Vagina (tissue), 2 donors: ENCODE results near the gene FOXO3. TPM values are rescaled to one million over a fixed set of nuclear protein-coding genes. Genes with fewer than 3 reads are reported as not detected.
A peak's percentile ranks its signal among the peaks of the same experiment; 100 is the strongest.

Experiments
- DNase-seq, 2 donors: peaks; one replicate each; pipeline ENCODE4 v3.0.0-alpha.2; 2017; ENCODE audit errors: extremely low spot score in 2 of 2
- H3K27ac ChIP-seq: fragments of 200-600 bp; sonication (generic); one replicate; pipeline ENCODE4 v1.5.1; 2019
- H3K27me3 ChIP-seq: fragments of 200-600 bp; sonication (generic); one replicate; pipeline ENCODE4 v1.5.1; 2019
- H3K36me3 ChIP-seq, 2 donors: fragments of 200-600 bp; sonication (generic); one replicate each; pipeline ENCODE4 v1.5.1; 2017 to 2019
- H3K4me1 ChIP-seq: fragments of 200-600 bp; sonication (generic); one replicate; pipeline ENCODE4 v1.5.1; 2019
- H3K4me3 ChIP-seq, 2 donors: fragments of 200-600 bp; sonication (generic); 1 replicate in 1 of 2; 2 replicates in 1 of 2; pipeline ENCODE4 v1.5.1; 2016 to 2019
- H3K9me3 ChIP-seq: fragments of 200-600 bp; sonication (generic); one replicate; pipeline ENCODE4 v1.5.1; 2019
- CTCF ChIP-seq, 3 experiments: fragments of 450-650 bp in 2 of 3; fragments of 200-600 bp in 1 of 3; sonication (generic) in 1 of 3; IDR thresholded peaks; one replicate each; pipeline ENCODE4 v1.5.1; 2017 to 2019; ENCODE audit warnings: antibody characterized with exemption in 3 of 3, mild to moderate bottlenecking in 2 of 3, moderate library complexity in 2 of 3
- POLR2A ChIP-seq, 2 donors: fragments of 450-650 bp; IDR thresholded peaks; one replicate each; pipeline ENCODE4 v1.6.1; 2017; ENCODE audit warnings: antibody characterized with exemption in 2 of 2, mild to moderate bottlenecking in 2 of 2, moderate library complexity in 2 of 2
- POLR2AphosphoS5 ChIP-seq, 2 donors: sonication (generic); formaldehyde crosslinking; IDR thresholded peaks; one replicate each; pipeline ENCODE4 v1.9.0; 2017; ENCODE audit warnings: antibody characterized with exemption in 2 of 2, mild to moderate bottlenecking in 2 of 2, low read depth in 1 of 2; ENCODE audit not compliant: insufficient read depth in 1 of 2
- intact Hi-C: fragments of 100-400 bp; cut with DNase I; formaldehyde crosslinking; loops from one replicate; pipeline ENCODE4 v1.15.1; 2023
- total RNA-seq: library from RNA; depleted of rRNA; stranded (reverse); fragments of >200 nt; gene quantifications from one replicate; pipeline ENCODE4 v1.2.3, GENCODE V29; 2016

The FOXO3 gene
- total RNA-seq, 1 donor from 2014 or later = 110 TPM

GRCh38 chr6:108597572-108598304 is 37.0 kb downstream of the FOXO3 start:
- Histone ChIP-seq H3K27ac (peak overlapping the region; percentile 79), H3K27me3 (no peaks in the 10 kb centered on the region), H3K9me3 (no peaks in the 10 kb centered on the region), H3K4me1 (peaks cover 78% of the 10 kb centered on the region), H3K4me3 (no peak overlapping the region), H3K36me3 (no peaks in the 10 kb centered on the region)
- TF ChIP-seq POLR2AphosphoS5 (IDR thresholded peaks at IDR 0.05; ENCODE audit: insufficient read depth in 1 of 2, low read depth in 1 of 2) (no peak), POLR2A (IDR thresholded peaks at IDR 0.05) (no peak), CTCF (IDR thresholded peaks at IDR 0.05) (no peak)
- intact Hi-C loops = no loop called here
- no peak for DNase-seq

GRCh38 chr6:108598305-108598863 is 37.7 kb downstream of the FOXO3 start:
- Histone ChIP-seq H3K9me3 (no peaks in the 10 kb centered on the region), H3K36me3 (no peaks in the 10 kb centered on the region), H3K4me1 (peaks cover 74% of the 10 kb centered on the region), H3K27ac (peak overlapping the region; percentile 79), H3K27me3 (no peaks in the 10 kb centered on the region), H3K4me3 (no peak overlapping the region)
- no peak for DNase-seq
- TF ChIP-seq CTCF (IDR thresholded peaks at IDR 0.05) (no peak), POLR2AphosphoS5 (IDR thresholded peaks at IDR 0.05; ENCODE audit: insufficient read depth in 1 of 2, low read depth in 1 of 2) (peak in 1 of 2 donors; percentile 5), POLR2A (IDR thresholded peaks at IDR 0.05) (no peak)
- intact Hi-C loops = no loop called here

GRCh38 chr6:108604156-108604555 is 43.4 kb downstream of the FOXO3 start:
- DNase-seq = no peak
- H3K27me3 ChIP-seq = no peaks in the 10 kb centered on the region
- no peak overlapping the region for H3K27ac ChIP-seq
- H3K4me1 ChIP-seq = peaks cover 72% of the 10 kb centered on the region
- H3K36me3 ChIP-seq = no peaks in the 10 kb centered on the region
- intact Hi-C loops = no loop called here
- no peak overlapping the region for H3K4me3 ChIP-seq
- H3K9me3 ChIP-seq = no peaks in the 10 kb centered on the region
- TF ChIP-seq POLR2A (IDR thresholded peaks at IDR 0.05) (no peak), POLR2AphosphoS5 (IDR thresholded peaks at IDR 0.05; ENCODE audit: insufficient read depth in 1 of 2, low read depth in 1 of 2) (no peak), CTCF (IDR thresholded peaks at IDR 0.05) (no peak)

GRCh38 chr6:108606250-108606690 is 45.6 kb downstream of the FOXO3 start:
- Histone ChIP-seq H3K27ac (peak overlapping the region; percentile 12), H3K4me3 (no peak overlapping the region), H3K4me1 (peaks cover 71% of the 10 kb centered on the region), H3K9me3 (no peaks in the 10 kb centered on the region), H3K36me3 (no peaks in the 10 kb centered on the region), H3K27me3 (no peaks in the 10 kb centered on the region)
- intact Hi-C loops = no loop called here
- TF ChIP-seq POLR2AphosphoS5 (IDR thresholded peaks at IDR 0.05; ENCODE audit: insufficient read depth in 1 of 2, low read depth in 1 of 2) (no peak), POLR2A (IDR thresholded peaks at IDR 0.05) (no peak), CTCF (IDR thresholded peaks at IDR 0.05) (no peak)
- DNase-seq = no peak
